ENCODE measurements around the gene ZC3H10. TPM values are rescaled to one million over a fixed set of nuclear protein-coding genes. Genes with fewer than 3 reads are reported as not detected.

Gene ZC3H10
- total and polyA plus RNA-seq, 10 donors = 1.5 to 13.6 (median 8.9) TPM

DNA sequence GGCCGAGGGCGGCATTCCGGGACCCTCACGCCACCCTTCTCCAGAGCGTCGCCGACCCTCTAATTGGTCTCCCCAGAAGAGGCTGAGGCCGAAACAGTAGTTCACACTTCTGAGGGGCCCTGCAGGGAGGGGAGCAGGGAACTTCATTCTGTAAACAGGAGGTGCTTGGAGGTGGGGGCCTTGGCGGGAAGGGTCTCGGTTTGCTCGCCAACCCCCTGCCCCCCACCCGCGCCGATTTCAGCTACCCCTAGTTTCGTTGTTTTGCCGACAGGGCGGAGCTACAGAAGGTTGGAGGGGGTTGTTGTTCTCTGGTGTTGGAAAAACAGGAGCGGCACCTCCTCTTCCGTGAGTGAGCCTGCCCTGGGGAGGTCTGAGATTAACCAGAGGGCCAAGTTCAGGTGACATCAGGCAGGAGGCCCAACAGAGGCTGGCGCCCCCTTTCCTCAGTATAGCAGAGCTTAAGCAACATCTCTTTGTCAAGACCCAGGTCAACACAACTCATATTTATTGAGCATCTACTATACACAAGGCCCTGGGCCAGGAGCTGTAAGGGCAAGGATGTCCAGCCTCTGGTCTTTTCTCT, 37.4 kb upstream of the ZC3H10 start:
- intact Hi-C loops (cut with DNase I; ENCODE audit: low total_unique reads) = no loop called here
- DNase-seq = no peak

DNA sequence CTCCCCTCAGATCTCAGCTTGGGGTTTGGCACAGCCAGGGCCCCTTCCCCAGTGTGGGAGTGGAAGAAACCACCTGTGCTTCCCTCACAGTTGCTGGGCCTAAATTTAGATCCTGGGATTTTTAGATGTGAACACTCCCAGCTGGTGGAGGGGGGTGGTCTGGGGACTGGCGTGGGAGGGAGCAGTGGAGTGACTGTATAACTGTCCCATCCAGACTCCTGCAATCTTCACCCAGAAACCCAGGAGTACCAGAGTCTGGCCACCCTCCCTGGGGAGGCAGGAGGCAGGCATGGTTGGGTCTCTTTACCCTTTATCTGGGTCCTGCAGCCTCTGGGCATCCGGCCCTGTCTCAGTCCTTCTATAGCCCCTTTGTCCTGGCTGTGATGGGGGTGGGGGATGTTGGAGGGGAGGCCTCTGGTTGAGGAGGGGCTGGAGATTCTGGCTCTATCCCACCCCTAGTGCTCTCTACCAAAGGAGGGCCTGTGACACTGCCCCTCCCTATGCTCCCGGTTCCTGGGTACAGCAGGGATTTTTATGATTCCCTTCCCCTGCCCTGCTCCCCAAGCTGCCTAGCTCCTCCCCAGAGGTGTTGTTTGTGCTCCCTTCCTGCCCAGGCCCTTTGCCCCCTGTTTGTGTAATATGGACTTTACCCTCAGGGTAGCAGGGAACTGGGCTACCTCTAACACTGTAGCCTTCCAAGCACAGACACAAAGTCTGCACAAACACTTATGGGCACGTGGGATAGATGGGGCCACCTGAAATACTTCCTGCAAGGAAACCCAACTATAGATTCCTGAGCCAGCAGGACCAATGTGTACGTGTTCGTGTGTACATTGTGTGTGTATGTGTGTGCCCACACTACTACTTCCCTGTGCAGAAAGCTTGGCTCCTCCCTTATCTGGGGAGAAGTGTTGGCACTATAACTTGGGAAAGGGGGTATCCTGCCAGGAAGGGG, 36.4 kb upstream of the ZC3H10 start:
- Histone ChIP-seq H3K36me3 (no peaks in the 10 kb centered on the region), H3K4me3 (no peak overlapping the region), H3K9me3 (no peaks in the 10 kb centered on the region), H3K27me3 (replicated peaks in 1 of 7) (peaks cover 0 to 42% (median 15%) of the 10 kb centered on the region in 7 donors), H3K4me1 (peaks cover 2 to 27% (median 20%) of the 10 kb centered on the region in 6 donors), H3K27ac (no peak overlapping the region)
- no peak for DNase-seq
- intact Hi-C loops (cut with DNase I; ENCODE audit: low total_unique reads) = no loop called here
- TF ChIP-seq POLR2AphosphoS5 (IDR thresholded peaks at IDR 0.05) = no peak
- TF ChIP-seq, protein P1, sequence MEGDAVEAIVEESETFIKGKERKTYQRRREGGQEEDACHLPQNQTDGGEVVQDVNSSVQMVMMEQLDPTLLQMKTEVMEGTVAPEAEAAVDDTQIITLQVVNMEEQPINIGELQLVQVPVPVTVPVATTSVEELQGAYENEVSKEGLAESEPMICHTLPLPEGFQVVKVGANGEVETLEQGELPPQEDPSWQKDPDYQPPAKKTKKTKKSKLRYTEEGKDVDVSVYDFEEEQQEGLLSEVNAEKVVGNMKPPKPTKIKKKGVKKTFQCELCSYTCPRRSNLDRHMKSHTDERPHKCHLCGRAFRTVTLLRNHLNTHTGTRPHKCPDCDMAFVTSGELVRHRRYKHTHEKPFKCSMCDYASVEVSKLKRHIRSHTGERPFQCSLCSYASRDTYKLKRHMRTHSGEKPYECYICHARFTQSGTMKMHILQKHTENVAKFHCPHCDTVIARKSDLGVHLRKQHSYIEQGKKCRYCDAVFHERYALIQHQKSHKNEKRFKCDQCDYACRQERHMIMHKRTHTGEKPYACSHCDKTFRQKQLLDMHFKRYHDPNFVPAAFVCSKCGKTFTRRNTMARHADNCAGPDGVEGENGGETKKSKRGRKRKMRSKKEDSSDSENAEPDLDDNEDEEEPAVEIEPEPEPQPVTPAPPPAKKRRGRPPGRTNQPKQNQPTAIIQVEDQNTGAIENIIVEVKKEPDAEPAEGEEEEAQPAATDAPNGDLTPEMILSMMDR (IDR thresholded peaks at IDR 0.05 in 8 of 11, conservative IDR thresholded peaks at IDR 0.05 in 3 of 11) = no peak
- TF ChIP-seq POLR2A (IDR thresholded peaks at IDR 0.05) = no peak
- 51 to 69% (median 63%) methylated on average over 6 of the region's 6 CpGs for WGBS, 5 donors

More for the DNA sequence above, 37.4 kb upstream of the ZC3H10 start:
- Histone ChIP-seq H3K27ac (no peak overlapping the region), H3K4me3 (peak overlapping the region in 6 of 8 donors; percentile 50 to 83 (median 56)), H3K27me3 (replicated peaks in 1 of 7) (peaks cover 0 to 42% (median 15%) of the 10 kb centered on the region in 7 donors), H3K9me3 (no peaks in the 10 kb centered on the region), H3K4me1 (peaks cover 2 to 27% (median 20%) of the 10 kb centered on the region in 6 donors), H3K36me3 (no peaks in the 10 kb centered on the region)
- WGBS, 5 donors = 24 to 44% (median 32%) methylated on average over 13 to 20 of the region's 20 CpGs
- TF ChIP-seq, protein P1 (IDR thresholded peaks at IDR 0.05 in 8 of 11, conservative IDR thresholded peaks at IDR 0.05 in 3 of 11) = no peak
- TF ChIP-seq POLR2AphosphoS5 (IDR thresholded peaks at IDR 0.05) = no peak
- TF ChIP-seq POLR2A (IDR thresholded peaks at IDR 0.05) = no peak

DNA sequence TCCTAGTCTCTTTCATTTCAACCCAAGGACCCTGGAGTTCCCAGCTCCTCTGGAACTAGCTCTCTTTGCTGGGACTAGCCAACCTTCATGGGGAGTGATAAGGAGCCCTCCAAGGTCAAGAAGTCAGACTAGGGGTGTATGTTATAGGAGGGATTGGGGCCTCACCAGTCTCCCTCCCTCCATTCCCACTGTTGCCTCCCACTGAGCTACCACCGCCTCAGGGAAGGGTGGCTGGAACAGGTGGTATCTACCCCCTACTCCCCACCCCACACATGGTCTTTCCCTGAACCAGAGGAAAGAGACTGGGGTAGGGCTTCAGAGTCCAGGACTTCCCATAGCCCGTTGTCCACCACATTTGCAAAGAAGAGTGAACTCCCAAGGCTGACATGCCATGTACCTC, 35.7 kb upstream of the ZC3H10 start:
- Histone ChIP-seq H3K36me3 (no peaks in the 10 kb centered on the region), H3K9me3 (no peaks in the 10 kb centered on the region), H3K4me1 (peaks cover 2 to 27% (median 20%) of the 10 kb centered on the region in 6 donors), H3K27ac (no peak overlapping the region), H3K27me3 (replicated peaks in 1 of 7) (peaks cover 0 to 42% (median 15%) of the 10 kb centered on the region in 7 donors), H3K4me3 (no peak overlapping the region)
- WGBS, 5 donors = 71 to 90% (median 82%) methylated on average over 2 of the region's 2 CpGs
- intact Hi-C loops (cut with DNase I; ENCODE audit: low total_unique reads) = no loop called here
- TF ChIP-seq, protein P1 (IDR thresholded peaks at IDR 0.05 in 8 of 11, conservative IDR thresholded peaks at IDR 0.05 in 3 of 11) = no peak
- TF ChIP-seq POLR2AphosphoS5 (IDR thresholded peaks at IDR 0.05) = no peak
- TF ChIP-seq POLR2A (IDR thresholded peaks at IDR 0.05) = no peak
- DNase-seq = no peak

DNA sequence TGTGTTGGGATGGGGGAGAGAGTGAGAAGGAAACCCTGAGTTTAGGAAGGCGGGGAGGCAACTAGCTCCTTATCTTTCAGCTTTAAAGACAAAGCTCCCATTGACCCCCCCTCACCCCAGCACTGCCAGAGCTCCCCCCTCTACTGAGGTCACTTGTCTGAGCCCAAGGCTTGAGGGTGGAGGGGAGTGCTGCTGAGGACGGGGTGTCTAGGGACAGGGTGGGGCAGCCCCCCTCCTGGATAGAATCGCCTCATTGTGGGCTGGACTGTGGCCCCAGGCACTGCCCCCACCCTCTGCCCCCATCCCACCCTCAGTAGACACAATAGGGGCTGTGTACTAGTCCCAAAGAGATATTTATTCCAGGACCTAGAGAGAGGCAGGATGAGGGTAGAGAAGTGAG, 35.1 kb upstream of the ZC3H10 start:
- H3K9me3 ChIP-seq = no peaks in the 10 kb centered on the region
- no peak for TF ChIP-seq POLR2A (IDR thresholded peaks at IDR 0.05)
- no peak for TF ChIP-seq POLR2AphosphoS5 (IDR thresholded peaks at IDR 0.05)
- TF ChIP-seq, protein P1 (IDR thresholded peaks at IDR 0.05 in 8 of 11, conservative IDR thresholded peaks at IDR 0.05 in 3 of 11) = no peak
- peaks cover 0 to 42% (median 15%) of the 10 kb centered on the region in 7 donors for H3K27me3 ChIP-seq (replicated peaks in 1 of 7)
- DNase-seq = no peak
- H3K4me1 ChIP-seq = peaks cover 2 to 27% (median 20%) of the 10 kb centered on the region in 6 donors
- WGBS, 5 donors = 59 to 81% (median 75%) methylated on average over 3 of the region's 3 CpGs
- no peak overlapping the region for H3K4me3 ChIP-seq
- intact Hi-C loops (cut with DNase I; ENCODE audit: low total_unique reads) = no loop called here
- H3K27ac ChIP-seq = no peak overlapping the region
- H3K36me3 ChIP-seq = no peaks in the 10 kb centered on the region
